ENCODE results near the gene MARCKSL1.
"Not testable (repeated sequence)": the region's sequence is repeated elsewhere in the genome, so short reads cannot be mapped to it uniquely, and the experiment has no call there.

MARCKSL1 gene

GRCh38 chr1:32285658-32286057 is 50.4 kb downstream of the MARCKSL1 start:
- no peak for DNase-seq (ENCODE audit: low spot score)

DNA sequence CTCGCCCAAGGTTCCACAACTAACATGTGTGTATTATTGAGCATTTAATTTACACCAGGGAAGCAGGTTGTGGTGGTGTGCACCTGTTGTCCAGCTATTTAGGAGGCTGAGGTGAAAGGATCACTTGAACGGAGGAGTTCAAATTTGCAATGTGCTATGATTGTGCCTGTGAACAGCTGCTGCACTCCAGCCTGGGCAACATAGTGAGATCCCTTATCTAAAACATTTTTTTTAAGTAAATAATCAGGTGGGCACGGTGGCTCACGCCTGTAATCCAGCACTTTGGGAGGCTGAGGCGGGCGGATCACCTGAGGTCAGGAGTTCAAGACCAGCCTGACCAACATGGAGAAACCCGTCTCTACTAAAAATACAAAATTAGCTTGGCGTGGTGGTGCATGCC is 51.3 kb downstream of the MARCKSL1 start:
- DNase-seq (ENCODE audit: low spot score): not testable (repeated sequence)

Data from ecto neural progenitor cell (in vitro differentiated cells).